Ramos (cell line): ENCODE measurements around the gene CCM2.
"Not testable (repeated sequence)": the region's sequence is repeated elsewhere in the genome, so short reads cannot be mapped to it uniquely, and the experiment has no call there.

Experiments
- in situ Hi-C: fragments of 300-500 bp; cut with MboI; formaldehyde crosslinking; loops from one replicate; pipeline ENCODE4 v1.14.3; 2022; ENCODE audit warnings: low sequenced_read_pairs; ENCODE audit not compliant: unreplicated experiment

The CCM2 gene

GRCh38 chr7:45111298-45112223, 111.6 kb downstream of the CCM2 start, which contains the start of gene TBRG4:
TBRG4 (minus strand) TSS chr7:45111697; CDS start chr7:45109237, 2,460 bp downstream.
- in situ Hi-C loops: no loop called here

DNA sequence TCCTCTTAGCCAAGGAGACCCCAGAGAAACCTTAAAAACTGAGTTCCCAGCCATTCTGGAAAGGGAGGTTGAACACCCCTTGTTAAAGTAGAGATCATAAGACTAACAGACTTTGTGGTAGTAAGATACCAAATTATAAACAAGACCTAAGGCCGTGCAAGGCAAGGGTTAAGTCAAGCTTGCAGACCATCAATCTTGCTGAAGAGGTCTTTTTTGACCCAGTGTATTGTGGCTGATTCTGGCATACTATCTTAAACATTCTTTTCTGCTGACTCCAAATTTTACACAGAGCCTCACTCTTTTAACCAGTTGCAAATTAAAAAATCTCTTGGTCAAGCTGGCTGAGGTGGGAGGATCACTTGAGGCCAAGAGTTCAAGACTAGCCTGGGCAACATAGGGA, 112.6 kb downstream of the CCM2 start:
- in situ Hi-C loops: no loop called here

GRCh38 chr7:45114257-45114656, 114.3 kb downstream of the CCM2 start:
- in situ Hi-C loops: not testable (repeated sequence)

DNA sequence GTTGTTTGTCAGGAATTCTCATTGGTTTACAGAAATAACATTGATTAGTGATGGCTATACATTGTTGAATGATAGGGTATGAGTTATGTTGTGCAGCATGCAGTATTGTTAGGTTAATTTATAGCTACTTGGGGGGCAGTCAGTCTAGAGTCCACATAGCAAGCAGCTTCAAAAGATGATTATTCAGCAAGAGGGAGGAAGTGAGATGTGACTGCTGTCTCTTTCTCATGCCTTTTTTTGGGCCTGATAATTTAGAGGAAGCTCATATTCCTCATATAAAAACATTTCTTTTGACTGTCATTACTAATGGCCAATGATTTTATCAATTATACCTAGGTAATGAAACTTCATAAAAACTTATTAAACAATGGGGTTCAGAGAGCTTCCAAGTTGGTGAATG, 114.9 kb downstream of the CCM2 start:
- in situ Hi-C loops: no loop called here

- in situ Hi-C loops: no loop called here
Measured at GRCh38 chr7:45116048-45116447, 116.0 kb downstream of the CCM2 start.

DNA sequence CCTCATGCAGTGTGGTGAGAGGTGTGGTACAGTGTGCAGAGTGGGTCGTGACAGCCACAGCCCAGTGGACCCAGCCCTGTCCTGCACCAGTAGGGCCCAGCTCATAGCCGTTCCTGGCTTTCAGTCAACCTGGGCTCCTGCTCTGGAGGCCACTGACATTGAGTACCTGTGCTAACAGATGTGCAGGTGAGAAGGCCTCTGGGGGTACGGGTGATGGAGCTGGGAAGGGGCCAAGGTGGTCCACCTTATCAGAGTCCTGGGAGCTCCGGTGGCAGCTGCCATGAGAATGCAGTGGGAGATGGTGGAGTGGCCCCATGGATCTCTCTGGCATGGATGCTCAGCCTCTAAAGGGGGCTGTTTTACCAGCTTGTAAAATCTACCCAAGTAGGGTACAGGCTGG, 117.6 kb downstream of the CCM2 start:
- in situ Hi-C loops: no loop called here

DNA sequence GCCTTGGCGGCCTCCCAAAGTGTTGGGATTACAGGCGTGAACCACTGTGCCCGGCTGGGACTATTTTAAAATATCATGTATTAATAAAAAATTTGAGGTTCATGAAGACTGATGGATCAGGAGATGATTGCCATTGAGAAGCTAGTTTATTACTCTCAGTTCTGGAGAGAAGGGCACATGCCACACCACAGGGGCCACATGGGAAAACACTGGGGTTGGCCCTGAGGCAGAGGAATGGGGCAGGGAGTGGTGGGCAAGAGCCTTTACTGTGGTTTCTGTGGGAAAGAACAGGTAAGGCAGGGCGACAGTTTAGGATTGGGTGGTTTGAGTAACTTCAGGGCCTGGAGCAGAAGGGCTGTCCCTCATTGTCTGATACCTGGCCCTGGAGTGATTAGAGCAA, 118.3 kb downstream of the CCM2 start:
- in situ Hi-C loops: no loop called here

DNA sequence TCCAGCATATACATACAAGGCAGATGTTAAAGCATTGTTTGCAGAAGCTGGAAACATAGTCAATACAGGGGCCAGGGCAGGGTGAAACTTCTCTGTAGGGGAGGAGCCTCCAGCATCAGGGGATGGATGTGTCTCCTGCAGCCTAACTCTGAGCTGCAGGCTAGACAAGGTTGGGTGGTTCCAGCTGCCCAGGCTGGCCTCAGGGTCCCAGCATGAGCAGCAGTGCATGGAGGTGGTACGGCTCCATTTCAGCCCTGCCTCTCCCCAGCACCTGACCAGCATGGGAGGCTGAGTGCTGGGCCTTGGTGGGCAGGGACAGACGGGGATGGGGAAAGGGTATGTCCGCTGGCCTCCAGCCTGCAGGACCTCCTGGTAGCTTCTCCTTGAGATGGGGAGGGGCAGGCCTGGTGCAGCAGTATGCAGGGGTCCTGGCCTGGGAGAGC, 118.9 kb downstream of the CCM2 start:
- in situ Hi-C loops: no loop called here

- in situ Hi-C loops: no loop called here
Measured at GRCh38 chr7:45119550-45119949, 119.5 kb downstream of the CCM2 start.

DNA sequence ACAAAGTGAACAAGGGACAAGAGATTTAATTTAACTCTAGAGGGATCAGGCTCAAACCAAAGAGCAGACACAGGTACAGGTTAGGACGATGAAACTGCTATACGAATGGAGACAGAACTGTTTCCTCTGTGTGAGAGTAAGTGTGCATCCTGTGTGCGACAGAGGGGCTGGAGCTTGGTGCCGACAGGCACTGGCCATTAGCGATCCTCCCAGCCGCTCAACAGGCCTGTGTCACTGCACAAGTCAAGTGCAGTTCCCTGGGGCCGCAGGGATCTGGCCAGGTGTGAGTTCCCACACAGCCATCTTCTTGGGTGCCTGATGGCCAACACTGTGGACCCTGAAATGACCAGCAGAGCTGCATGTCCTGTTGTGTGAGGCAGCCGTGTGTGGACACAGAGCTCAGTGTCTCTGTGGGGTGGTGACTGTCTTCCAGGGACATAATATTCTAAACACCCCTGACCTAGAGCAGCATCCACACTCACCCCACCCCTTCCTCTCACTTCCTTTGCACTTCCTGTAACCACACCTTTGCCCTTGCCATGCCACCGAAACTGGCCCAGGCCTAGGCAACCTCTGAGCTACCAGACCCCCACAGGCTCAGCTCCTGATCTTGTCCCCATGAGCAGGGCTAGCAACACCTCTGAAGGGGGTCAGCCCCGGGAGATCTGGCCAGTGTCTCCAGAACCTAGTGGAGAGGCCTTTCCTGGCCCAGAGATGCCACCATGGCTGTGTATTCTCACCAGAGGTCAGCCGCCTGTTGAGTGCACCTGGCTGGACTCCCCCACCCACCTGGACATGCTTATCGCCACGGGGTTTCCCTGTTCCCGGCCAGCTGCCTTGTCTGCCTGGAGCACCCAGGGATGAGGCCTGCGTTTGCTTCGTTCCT, 123.2 kb downstream of the CCM2 start:
- in situ Hi-C loops: no loop called here

DNA sequence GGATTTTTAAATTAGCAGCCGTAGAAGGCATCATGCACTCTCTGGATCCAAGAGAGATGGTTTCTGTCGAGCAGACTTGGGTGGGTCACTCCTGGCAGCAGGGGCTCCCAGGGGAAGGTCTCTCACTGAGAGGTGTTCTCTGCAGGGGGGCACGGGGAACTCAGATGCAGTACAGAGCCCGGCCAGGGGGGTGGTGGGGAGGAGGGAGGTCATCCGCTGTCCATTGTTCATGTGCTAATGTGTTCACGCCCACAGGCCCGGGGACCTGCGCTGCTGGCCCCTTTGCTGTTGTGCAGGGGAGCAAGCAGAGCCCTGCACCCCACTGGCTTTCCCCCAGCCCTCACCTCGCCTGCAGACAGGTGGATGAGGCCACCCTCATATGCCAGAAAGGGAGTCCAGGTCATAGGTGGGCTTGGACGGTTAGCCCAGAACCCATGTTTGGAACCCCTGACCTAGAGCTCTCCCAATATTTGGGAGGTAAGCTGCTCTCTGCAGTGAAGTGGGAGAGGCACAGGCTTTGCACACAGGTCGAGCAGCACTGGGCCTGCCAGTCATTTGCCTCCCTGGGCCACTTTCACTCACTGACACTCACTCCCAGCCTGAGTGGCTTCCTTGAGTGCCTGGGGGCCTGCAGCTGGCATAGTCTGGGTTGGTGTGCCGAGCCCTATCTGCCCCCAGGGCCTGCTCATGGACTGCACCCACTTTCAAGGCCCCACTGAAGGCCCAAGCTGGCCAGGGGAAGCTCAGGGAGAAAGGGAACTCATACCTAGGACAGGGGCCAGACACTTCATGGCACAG, 124.1 kb downstream of the CCM2 start:
- in situ Hi-C loops: no loop called here

GRCh38 chr7:45125193-45125904, 125.3 kb downstream of the CCM2 start:
- in situ Hi-C loops: no loop called here
